ENCODE measurements around the gene SLC5A1. TPM values are rescaled to one million over a fixed set of nuclear protein-coding genes. Genes with fewer than 3 reads are reported as not detected.

The SLC5A1 gene
- total and polyA plus RNA-seq, 2 donors (not counting 1 experiment from before 2014, with no cell fraction given) = not detected

- Histone ChIP-seq H3K27ac (ENCODE audit: low read length in 2 of 2) (no peak overlapping the region), H4K20me1 (ENCODE audit: control insufficient read depth, insufficient read depth, low read length, poor library complexity, severe bottlenecking) (no peaks in the 10 kb centered on the region), H3K27me3 (replicated peaks in 1 of 4; ENCODE audit: control extremely low read depth in 1 of 4, control insufficient read depth in 3 of 4, insufficient read depth in 4 of 4, low read length in 3 of 4) (peaks cover 0 to 27% (median 10%) of the 10 kb centered on the region in 4 experiments), H3K4me3 (ENCODE audit: control extremely low read depth in 1 of 5, extremely low read depth in 1 of 5, insufficient read depth in 1 of 5, low read depth in 2 of 5, low read length in 4 of 5) (no peak overlapping the region), H2AFZ (ENCODE audit: insufficient read depth, low read depth, low read length, poor library complexity, severe bottlenecking) (no peak overlapping the region), H3K4me2 (replicated peaks; ENCODE audit: low read depth, low read length, poor library complexity, severe bottlenecking) (no peak overlapping the region), H3K4me1 (ENCODE audit: control insufficient read depth in 2 of 2, insufficient read depth in 2 of 2, low read length in 2 of 2) (no peaks in the 10 kb centered on the region), H3K79me2 (ENCODE audit: control insufficient read depth, insufficient read depth, low read length) (no peaks in the 10 kb centered on the region), H3K9ac (ENCODE audit: low read length) (no peak overlapping the region), H3K9me3 (ENCODE audit: control extremely low read depth in 1 of 3, control insufficient read depth in 2 of 3, insufficient read depth in 1 of 3, low read length in 2 of 3) (peaks cover 0 to 2% (median 0%) of the 10 kb centered on the region in 3 donors), H3K36me3 (replicated peaks in 1 of 2; ENCODE audit: control extremely low read depth in 1 of 2, control insufficient read depth in 1 of 2, extremely low read depth in 1 of 2, insufficient read depth in 2 of 2, low read length in 1 of 2) (no peaks in the 10 kb centered on the region)
- WGBS (ENCODE audit: insufficient coverage) = 60% methylated on average over 9 of the region's 9 CpGs
- TF ChIP-seq EZH2 (IDR thresholded peaks at IDR 0.05; ENCODE audit: borderline replicate concordance, insufficient read depth, low read depth, low read length, poor library complexity, severe bottlenecking) = no peak
- TF ChIP-seq CTCF (IDR thresholded peaks at IDR 0.05) = no peak
- ChIA-PET CTCF (no interaction called here), POLR2A (no interaction called here)
- Mint-ChIP-seq H3K9me3 (ENCODE audit: insufficient read depth) (no peaks in the 10 kb centered on the region), H3K4me3 (no peak overlapping the region), H3K27me3 (peaks cover 69% of the 10 kb centered on the region), H3K27ac (no peak overlapping the region), H3K4me1 (no peaks in the 10 kb centered on the region)
- ATAC-seq (ENCODE audit: low read depth) (no peak), DNase-seq (no peak)
- intact Hi-C loops (cut with micrococcal nuclease) = no loop called here
Observed at GRCh38 chr22:32043391-32043790, 330 bp downstream of the SLC5A1 start.

GRCh38 chr22:32044477-32044876 is 1.4 kb downstream of the SLC5A1 start:
- Histone ChIP-seq H4K20me1 (ENCODE audit: control insufficient read depth, insufficient read depth, low read length, poor library complexity, severe bottlenecking) (no peaks in the 10 kb centered on the region), H3K4me1 (ENCODE audit: control insufficient read depth in 2 of 2, insufficient read depth in 2 of 2, low read length in 2 of 2) (no peaks in the 10 kb centered on the region), H3K4me2 (replicated peaks; ENCODE audit: low read depth, low read length, poor library complexity, severe bottlenecking) (no peak overlapping the region), H3K9ac (ENCODE audit: low read length) (no peak overlapping the region), H3K27ac (ENCODE audit: low read length in 2 of 2) (no peak overlapping the region), H3K4me3 (ENCODE audit: control extremely low read depth in 1 of 5, extremely low read depth in 1 of 5, insufficient read depth in 1 of 5, low read depth in 2 of 5, low read length in 4 of 5) (no peak overlapping the region), H2AFZ (ENCODE audit: insufficient read depth, low read depth, low read length, poor library complexity, severe bottlenecking) (no peak overlapping the region), H3K36me3 (replicated peaks in 1 of 2; ENCODE audit: control extremely low read depth in 1 of 2, control insufficient read depth in 1 of 2, extremely low read depth in 1 of 2, insufficient read depth in 2 of 2, low read length in 1 of 2) (no peaks in the 10 kb centered on the region), H3K9me3 (ENCODE audit: control extremely low read depth in 1 of 3, control insufficient read depth in 2 of 3, insufficient read depth in 1 of 3, low read length in 2 of 3) (peaks cover 0 to 2% (median 0%) of the 10 kb centered on the region in 3 donors), H3K27me3 (replicated peaks in 1 of 4; ENCODE audit: control extremely low read depth in 1 of 4, control insufficient read depth in 3 of 4, insufficient read depth in 4 of 4, low read length in 3 of 4) (peaks cover 0 to 27% (median 10%) of the 10 kb centered on the region in 4 experiments), H3K79me2 (ENCODE audit: control insufficient read depth, insufficient read depth, low read length) (no peaks in the 10 kb centered on the region)
- Mint-ChIP-seq H3K9me3 (ENCODE audit: insufficient read depth) (no peaks in the 10 kb centered on the region), H3K4me3 (no peak overlapping the region), H3K27ac (no peak overlapping the region), H3K4me1 (no peaks in the 10 kb centered on the region), H3K27me3 (peaks cover 68% of the 10 kb centered on the region)
- ATAC-seq (ENCODE audit: low read depth) (no peak), DNase-seq (no peak)
- no peak for TF ChIP-seq EZH2 (IDR thresholded peaks at IDR 0.05; ENCODE audit: borderline replicate concordance, insufficient read depth, low read depth, low read length, poor library complexity, severe bottlenecking)
- TF ChIP-seq CTCF (IDR thresholded peaks at IDR 0.05) = no peak
- no CpG with 5 or more reads among the region's 1 CpG for WGBS (ENCODE audit: insufficient coverage)
- ChIA-PET POLR2A (no interaction called here), CTCF (no interaction called here)
- intact Hi-C loops (cut with micrococcal nuclease) = no loop called here
